ENCODE measurements around the gene LDLRAD4.

DNA sequence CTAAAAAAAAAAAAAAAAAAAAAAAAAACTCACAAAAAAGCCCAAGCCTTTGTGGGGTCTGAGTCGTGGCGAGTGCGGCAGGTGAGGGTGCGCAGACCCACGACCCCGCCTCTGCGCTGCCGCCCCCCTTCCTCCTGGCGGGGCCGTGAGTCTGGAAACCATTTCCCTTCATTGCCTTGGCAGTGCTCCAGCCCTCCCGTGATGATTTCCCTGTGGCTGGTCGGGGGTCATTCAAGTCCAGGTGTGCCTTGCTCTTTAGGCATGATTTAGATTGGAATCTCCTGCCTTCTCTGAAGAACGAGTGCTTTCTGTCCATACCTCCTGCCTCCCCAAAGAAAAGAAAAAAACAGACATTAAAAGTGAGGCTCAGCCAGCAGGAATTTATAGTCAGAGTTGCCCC is 346.0 kb downstream of the LDLRAD4 start:
- TF ChIP-seq TAF1 (IDR thresholded peaks at IDR 0.05; ENCODE audit: low read depth, low read length) (no peak), POLR2AphosphoS5 (IDR thresholded peaks at IDR 0.05; ENCODE audit: low read depth, low read length) (no peak), POU2F2 (IDR thresholded peaks at IDR 0.05; ENCODE audit: low read depth, low read length) (no peak), POLR2A (IDR thresholded peaks at IDR 0.05; ENCODE audit: low read depth, low read length) (no peak)

Data from GM12891 (cell line).